Heart right ventricle (tissue), 16 donors: ENCODE data around the gene TPRKB. TPM values are rescaled to one million over a fixed set of nuclear protein-coding genes. Genes with fewer than 3 reads are reported as not detected.

Experiments
- ATAC-seq, 8 donors: fragments of 200-7000 bp; cut with Tn5 transposase; one replicate each; pipeline ENCODE4 v1.9.1; 2020; ENCODE audit warnings: mild to moderate bottlenecking in 8 of 8, moderate library complexity in 8 of 8, moderate number of reproducible peaks in 1 of 8
- DNase-seq, 2 donors: peaks; one replicate each; pipeline ENCODE4 v3.0.0-alpha.2; 2020
- H3K27ac ChIP-seq, 10 donors: fragments of 200-600 bp; sonication (generic) in 2 of 10; one replicate each; pipeline versions ENCODE4 v1.5.0 to v1.8.0; 2020 to 2022; ENCODE audit warnings: mild to moderate bottlenecking in 3 of 10
- H3K27me3 ChIP-seq, 7 donors: fragments of 200-600 bp; one replicate each; pipeline ENCODE4 v1.8.0; 2021 to 2022; ENCODE audit warnings: mild to moderate bottlenecking in 2 of 7
- H3K36me3 ChIP-seq, 9 donors: fragments of 200-600 bp; sonication (generic) in 1 of 9; one replicate each; pipeline versions ENCODE4 v1.5.0 to v1.8.0; 2020 to 2022; ENCODE audit warnings: mild to moderate bottlenecking in 2 of 9
- H3K4me1 ChIP-seq, 9 donors: fragments of 200-600 bp; sonication (generic) in 1 of 9; one replicate each; pipeline versions ENCODE4 v1.5.0 to v1.8.0; 2020 to 2022; ENCODE audit warnings: mild to moderate bottlenecking in 4 of 9
- H3K4me3 ChIP-seq, 10 donors: fragments of 200-600 bp; sonication (generic) in 2 of 10; one replicate each; pipeline versions ENCODE4 v1.5.0 to v1.8.0; 2020 to 2022; ENCODE audit warnings: mild to moderate bottlenecking in 7 of 10, moderate library complexity in 2 of 10
- H3K9me3 ChIP-seq, 11 donors: fragments of 200-600 bp in 10 of 11; sonication (generic) in 2 of 11; one replicate each; pipeline versions ENCODE4 v1.5.0 to v1.8.0; 2013 to 2022; ENCODE audit warnings: mild to moderate bottlenecking in 2 of 11, control low read depth in 1 of 11, moderate library complexity in 1 of 11
- CTCF ChIP-seq, 9 donors: fragments of 200-600 bp; sonication (generic) in 2 of 9; IDR thresholded peaks; one replicate each; pipeline versions ENCODE4 v1.5.0 to v1.8.0; 2021 to 2022; ENCODE audit warnings: antibody characterized with exemption in 9 of 9, mild to moderate bottlenecking in 5 of 9, moderate library complexity in 1 of 9
- WGBS, 2 donors: extraction: QIAGEN DNeasy Blood & Tissue Kit; methylation state at CpG; one replicate each; pipeline ENCODE4 v1.1.7; 2013; ENCODE audit warnings: inconsistent platforms in 1 of 2; 5-methylcytosine and 5-hydroxymethylcytosine counted together
- intact Hi-C, 10 donors: fragments of 100-400 bp; cut with DNase I; formaldehyde crosslinking; loops; one replicate each; pipeline versions ENCODE4 v1.11.1 to v1.14.2; 2022
- polyA plus RNA-seq, 2 donors: library from polyadenylated mRNA; stranded (reverse); fragments of 200-250 nt; gene quantifications; one replicate each; pipeline ENCODE4 v1.2.3, GENCODE V29; 2013
- total RNA-seq, 10 donors: library from RNA; stranded (reverse); fragmentation: NEBNext Ultra II Directional in 3 of 10; extraction: Animal tissue kit (Norgen Biotek cat#: 25700) in 3 of 10; gene quantifications; one replicate each; pipeline versions ENCODE4 v1.2.1 to v1.2.4, GENCODE V29; 2021 to 2023
- donor health status: Arrhythmogenic right ventricular cardiomyopathy.
- donor health status: ischemic (EF 13 %, LVEDD 7.1; RV severe dilation, severe dysfunction).
- donor health status: healthy with polysubstance abuse.
- donor health status: DM: no; HTN: yes; CAD: no.
- donor health status: DM: no; HTN: no; CAD: no.
- donor health status: ischemic (EF 25% LVEDD 6.9; RV normal size, moderate dysfunction).
- donor health status: ischemic (EF 25% LVEDD 5.7; RV mildly dilated, moderate dysfunction).
- donor health status: healthy.
- donor health status: DM: yes; HTN: yes; CAD: no.
- donor health status: Ischemic cardiomyopathy.
- donor health status: ischemic (EF 35%, LVEDD 5.7; RV mildly dilated, moderate dysfunction).
- donor health status: nonischemic (EF 11% LVEDD 7.7; RV severe dilation, severe dysfunction).
- donor health status: DM: yes; HTN: yes; CAD: no.
- donor health status: PGD.
- donor health status: ischemic (EF 29% LVEDD 5.4; RV normal size, mild dysfunction).
- donor health status: nonischemic (EF 23%, LVEDD 6.1; RV moderate dilation, normal function).

The TPRKB gene
- total and polyA plus RNA-seq, 12 donors = 17.1 to 83.2 (median 20.8) TPM

GRCh38 chr2:73749314-73749713 lies 12.2 kb upstream of the TPRKB start:
- Histone ChIP-seq H3K27me3 (no peaks in the 10 kb centered on the region), H3K9me3 (peaks cover 0 to 5% (median 0%) of the 10 kb centered on the region in 11 donors), H3K4me1 (peaks cover 0 to 9% (median 0%) of the 10 kb centered on the region in 9 donors), H3K36me3 (peaks cover 0 to 82% (median 19%) of the 10 kb centered on the region in 9 donors), H3K27ac (no peak overlapping the region), H3K4me3 (no peak overlapping the region)
- intact Hi-C loops = no loop called here
- 95 to 96% methylated on average over 2 of the region's 2 CpGs for WGBS, 2 donors
- TF ChIP-seq CTCF (IDR thresholded peaks at IDR 0.05) = no peak
- no peak for DNase-seq
- no peak for ATAC-seq

GRCh38 chr2:73746877-73747208 lies 9.7 kb upstream of the TPRKB start:
- no peak for ATAC-seq
- intact Hi-C loops = no loop called here
- Histone ChIP-seq H3K27ac (no peak overlapping the region), H3K4me3 (no peak overlapping the region), H3K36me3 (peaks cover 0 to 79% (median 12%) of the 10 kb centered on the region in 9 donors), H3K9me3 (no peaks in the 10 kb centered on the region), H3K27me3 (no peaks in the 10 kb centered on the region), H3K4me1 (peaks cover 0 to 9% (median 0%) of the 10 kb centered on the region in 9 donors)
- DNase-seq = no peak
- no peak for TF ChIP-seq CTCF (IDR thresholded peaks at IDR 0.05)
- 88 to 89% methylated on average over 3 of the region's 3 CpGs for WGBS, 2 donors

GRCh38 chr2:73746015-73746876 lies 9.1 kb upstream of the TPRKB start:
- H3K9me3 ChIP-seq = no peaks in the 10 kb centered on the region
- H3K36me3 ChIP-seq = peaks cover 0 to 79% (median 10%) of the 10 kb centered on the region in 9 donors
- WGBS, 2 donors = 86% methylated on average over 11 of the region's 11 CpGs
- no peak overlapping the region for H3K27ac ChIP-seq
- H3K4me3 ChIP-seq = no peak overlapping the region
- peaks cover 0 to 9% (median 0%) of the 10 kb centered on the region in 9 donors for H3K4me1 ChIP-seq
- DNase-seq = no peak
- no peaks in the 10 kb centered on the region for H3K27me3 ChIP-seq
- peak in 1 of 8 donors; percentile 71 for ATAC-seq
- intact Hi-C loops = no loop called here
- no peak for TF ChIP-seq CTCF (IDR thresholded peaks at IDR 0.05)

GRCh38 chr2:73740767-73741166 lies 3.6 kb upstream of the TPRKB start:
- Histone ChIP-seq H3K27me3 (no peaks in the 10 kb centered on the region), H3K4me3 (no peak overlapping the region), H3K4me1 (peaks cover 0 to 19% (median 15%) of the 10 kb centered on the region in 9 donors), H3K36me3 (peaks cover 0 to 51% (median 0%) of the 10 kb centered on the region in 9 donors), H3K9me3 (no peaks in the 10 kb centered on the region), H3K27ac (no peak overlapping the region)
- no peak for DNase-seq
- intact Hi-C loops = no loop called here
- whole genome bisulfite sequencing, 2 donors = 81 to 92% methylated on average over 2 of the region's 2 CpGs
- no peak for ATAC-seq
- TF ChIP-seq CTCF (IDR thresholded peaks at IDR 0.05) = no peak
